GM23248 (cell line): ENCODE measurements around the gene CREB5.

Source experiments
- EZH2 ChIP-seq: fragments of 200-600 bp; sonication (generic); IDR thresholded peaks from 2 replicates; pipeline ENCODE4 v1.6.1; 2018; ENCODE audit warnings: antibody characterized with exemption, mild to moderate bottlenecking; ENCODE audit not compliant: insufficient read depth, poor library complexity, severe bottlenecking
- EZH2phosphoT487 ChIP-seq: fragments of 200-600 bp; sonication (generic); IDR thresholded peaks from 2 replicates; pipeline ENCODE4 v1.6.1; 2018; ENCODE audit warnings: antibody characterized with exemption, moderate library complexity, mild to moderate bottlenecking, low read depth; ENCODE audit not compliant: insufficient read depth

GRCh38 chr7:28383975-28384374, 28.3 kb upstream of the CREB5 start:
- TF ChIP-seq EZH2 (no peak), EZH2phosphoT487 (no peak)
